HepG2 (cell line): ENCODE data around the gene UBC. TPM values are rescaled to one million over a fixed set of nuclear protein-coding genes. Genes with fewer than 3 reads are reported as not detected.

Experiments
- CBFB ChIP-seq: sonication (generic); formaldehyde crosslinking; IDR thresholded peaks from 2 replicates; pipeline ENCODE4 v1.4.0; 2020; ENCODE audit warnings: missing genetic modification reagents
- NFIB ChIP-seq: sonication (generic); formaldehyde crosslinking; IDR thresholded peaks from 2 replicates; pipeline ENCODE4 v1.9.0; 2021; ENCODE audit warnings: missing genetic modification reagents, mild to moderate bottlenecking, borderline replicate concordance
- SP4 ChIP-seq: sonication (generic); formaldehyde crosslinking; IDR thresholded peaks from 2 replicates; pipeline ENCODE4 v1.8.1; 2023; ENCODE audit warnings: mild to moderate bottlenecking, missing genetic modification reagents
- SPEN ChIP-seq: sonication (generic); formaldehyde crosslinking; IDR thresholded peaks from 2 replicates; pipeline ENCODE4 v1.5.1; 2020; ENCODE audit warnings: low read depth, mild to moderate bottlenecking, missing genetic modification reagents
- SRF ChIP-seq: IDR thresholded peaks from 2 replicates; pipeline ENCODE4 v1.6.1; 2011; ENCODE audit warnings: mild to moderate bottlenecking, low read depth, low read length, moderate library complexity
- ZBTB7B ChIP-seq: sonication (generic); formaldehyde crosslinking; IDR thresholded peaks from 2 replicates; pipeline ENCODE4 v1.4.0; 2020; ENCODE audit warnings: missing genetic modification reagents
- ZMAT3 ChIP-seq: sonication (generic); formaldehyde crosslinking; conservative IDR thresholded peaks from 2 replicates; pipeline ENCODE4 v1.7.0; 2021; ENCODE audit warnings: missing genetic modification reagents
- ZNF138 ChIP-seq: sonication (generic); formaldehyde crosslinking; IDR thresholded peaks from 2 replicates; pipeline ENCODE4 v1.5.0; 2020; ENCODE audit warnings: mild to moderate bottlenecking, low read depth, missing genetic modification reagents
- ZNF446 ChIP-seq: sonication (generic); formaldehyde crosslinking; IDR thresholded peaks from 2 replicates; pipeline ENCODE4 v1.5.0; 2020; ENCODE audit warnings: mild to moderate bottlenecking, missing genetic modification reagents
- ZNF570 ChIP-seq: sonication (generic); formaldehyde crosslinking; IDR thresholded peaks from 2 replicates; pipeline ENCODE4 v1.4.0; 2020; ENCODE audit warnings: mild to moderate bottlenecking, missing genetic modification reagents, borderline replicate concordance
- ZNF577 ChIP-seq: sonication (generic); formaldehyde crosslinking; IDR thresholded peaks from 2 replicates; pipeline ENCODE4 v1.4.0; 2020; ENCODE audit warnings: mild to moderate bottlenecking, low read depth, missing genetic modification reagents, borderline replicate concordance
- ZSCAN25 ChIP-seq: sonication (generic); formaldehyde crosslinking; IDR thresholded peaks from 2 replicates; pipeline ENCODE4 v1.8.0; 2022; ENCODE audit warnings: mild to moderate bottlenecking, missing genetic modification reagents
- polyA plus RNA-seq, 8 experiments: library from polyadenylated mRNA; depleted of rRNA in 3 of 8; stranded (reverse) in 7 of 8; unstranded in 1 of 8; fragments of >200 nt; fragmentation: Illumina TruSeq in 4 of 8; extraction: Trizol in 4 of 8; gene quantifications; 2 replicates each; pipeline versions ENCODE4 v1.2.1 to v1.2.3, GENCODE V29; 2011 to 2016; ENCODE audit warnings: low read depth in 4 of 8, missing spikeins in 1 of 8, mixed read lengths in 1 of 8; ENCODE audit not compliant: insufficient read depth in 1 of 8
- total RNA-seq, 5 experiments: library from RNA; depleted of rRNA; stranded (reverse); fragments of >200 nt; fragmentation: Illumina TruSeq; extraction: Trizol; gene quantifications; 2 replicates each; pipeline ENCODE4 v1.2.3, GENCODE V29; 2016; ENCODE audit warnings: low read depth in 1 of 5
- TF ChIP-seq, protein P1 (sequence below), 2 experiments: sonication (generic) in 1 of 2; formaldehyde crosslinking in 1 of 2; IDR thresholded peaks; 2 replicates each; pipeline versions ENCODE4 v1.6.1 to v1.9.0; 2014 to 2022; ENCODE audit warnings: antibody characterized with exemption in 1 of 2, borderline replicate concordance in 1 of 2, inconsistent platforms in 1 of 2, low read depth in 1 of 2, missing genetic modification reagents in 1 of 2
- TF ChIP-seq, protein P2 (sequence below): sonication (generic); formaldehyde crosslinking; IDR thresholded peaks from 2 replicates; pipeline ENCODE4 v1.4.0; 2020; ENCODE audit warnings: mild to moderate bottlenecking, missing genetic modification reagents
- TF ChIP-seq, protein P3 (sequence below): IDR thresholded peaks from 2 replicates; pipeline ENCODE4 v1.6.1; 2016; ENCODE audit warnings: low read depth, control low read depth
- TF ChIP-seq, protein P4 (sequence below): sonication (generic); formaldehyde crosslinking; IDR thresholded peaks from 2 replicates; pipeline ENCODE4 v1.8.0; 2022; ENCODE audit warnings: mild to moderate bottlenecking, missing genetic modification reagents
- TF ChIP-seq, protein P5 (sequence below): sonication (generic); formaldehyde crosslinking; IDR thresholded peaks from 2 replicates; pipeline ENCODE4 v1.8.0; 2022; ENCODE audit warnings: mild to moderate bottlenecking, missing genetic modification reagents, moderate library complexity

Gene UBC
- total and polyA plus RNA-seq, 2 of the 13 experiments (the other 11 are each of a cell fraction or from before 2014, with no cell fraction given): 805 to 1,432 TPM

DNA sequence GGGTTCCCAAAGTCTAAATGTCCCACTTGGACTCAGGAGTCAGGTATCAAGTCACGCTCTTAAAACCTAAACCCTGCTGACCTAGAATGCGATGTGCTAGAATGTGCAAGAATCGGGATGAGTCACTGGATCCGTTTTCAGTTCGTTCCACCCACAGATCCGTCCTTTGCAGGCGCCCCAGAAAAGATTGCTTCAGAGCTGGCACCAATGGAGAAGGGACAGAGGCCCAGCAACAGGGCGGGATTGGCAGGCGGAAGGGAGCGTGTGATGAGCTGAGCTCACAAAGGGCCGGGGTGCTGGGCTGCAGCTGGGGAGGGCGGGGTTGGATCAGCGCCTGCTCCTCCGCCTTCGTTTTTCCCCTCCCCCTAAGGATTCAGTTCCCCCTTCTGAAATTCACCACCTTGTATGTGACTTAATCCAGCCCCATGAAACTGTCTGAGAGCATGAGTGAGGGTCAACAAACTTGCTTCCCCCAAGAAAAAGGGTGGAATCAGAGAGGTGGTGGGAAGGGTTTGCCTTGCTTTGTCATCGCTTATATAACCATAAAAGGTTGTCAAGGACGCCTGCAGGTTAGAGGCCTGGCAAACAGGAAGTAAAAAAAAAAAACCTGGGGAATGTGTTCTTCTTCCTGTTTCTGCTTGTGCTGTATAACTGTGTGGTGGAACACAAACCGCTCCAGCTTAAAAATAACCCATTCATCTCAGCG is 2.8 kb upstream of the UBC start (continued):
- TF ChIP-seq, protein P1, sequence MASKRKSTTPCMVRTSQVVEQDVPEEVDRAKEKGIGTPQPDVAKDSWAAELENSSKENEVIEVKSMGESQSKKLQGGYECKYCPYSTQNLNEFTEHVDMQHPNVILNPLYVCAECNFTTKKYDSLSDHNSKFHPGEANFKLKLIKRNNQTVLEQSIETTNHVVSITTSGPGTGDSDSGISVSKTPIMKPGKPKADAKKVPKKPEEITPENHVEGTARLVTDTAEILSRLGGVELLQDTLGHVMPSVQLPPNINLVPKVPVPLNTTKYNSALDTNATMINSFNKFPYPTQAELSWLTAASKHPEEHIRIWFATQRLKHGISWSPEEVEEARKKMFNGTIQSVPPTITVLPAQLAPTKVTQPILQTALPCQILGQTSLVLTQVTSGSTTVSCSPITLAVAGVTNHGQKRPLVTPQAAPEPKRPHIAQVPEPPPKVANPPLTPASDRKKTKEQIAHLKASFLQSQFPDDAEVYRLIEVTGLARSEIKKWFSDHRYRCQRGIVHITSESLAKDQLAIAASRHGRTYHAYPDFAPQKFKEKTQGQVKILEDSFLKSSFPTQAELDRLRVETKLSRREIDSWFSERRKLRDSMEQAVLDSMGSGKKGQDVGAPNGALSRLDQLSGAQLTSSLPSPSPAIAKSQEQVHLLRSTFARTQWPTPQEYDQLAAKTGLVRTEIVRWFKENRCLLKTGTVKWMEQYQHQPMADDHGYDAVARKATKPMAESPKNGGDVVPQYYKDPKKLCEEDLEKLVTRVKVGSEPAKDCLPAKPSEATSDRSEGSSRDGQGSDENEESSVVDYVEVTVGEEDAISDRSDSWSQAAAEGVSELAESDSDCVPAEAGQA (IDR thresholded peaks at IDR 0.05; ENCODE audit: low read depth): peak; percentile 68; the same call in 1 of the 2 replicates
- TF ChIP-seq, protein P1 (CRISPR knock-in tag; IDR thresholded peaks at IDR 0.05; ENCODE audit: borderline replicate concordance): no peak
- TF ChIP-seq ZMAT3: no peak
- TF ChIP-seq, protein P2, sequence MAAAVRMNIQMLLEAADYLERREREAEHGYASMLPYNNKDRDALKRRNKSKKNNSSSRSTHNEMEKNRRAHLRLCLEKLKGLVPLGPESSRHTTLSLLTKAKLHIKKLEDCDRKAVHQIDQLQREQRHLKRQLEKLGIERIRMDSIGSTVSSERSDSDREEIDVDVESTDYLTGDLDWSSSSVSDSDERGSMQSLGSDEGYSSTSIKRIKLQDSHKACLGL (CRISPR knock-in tag): no peak
- no peak for TF ChIP-seq NFIB
- TF ChIP-seq, protein P3, sequence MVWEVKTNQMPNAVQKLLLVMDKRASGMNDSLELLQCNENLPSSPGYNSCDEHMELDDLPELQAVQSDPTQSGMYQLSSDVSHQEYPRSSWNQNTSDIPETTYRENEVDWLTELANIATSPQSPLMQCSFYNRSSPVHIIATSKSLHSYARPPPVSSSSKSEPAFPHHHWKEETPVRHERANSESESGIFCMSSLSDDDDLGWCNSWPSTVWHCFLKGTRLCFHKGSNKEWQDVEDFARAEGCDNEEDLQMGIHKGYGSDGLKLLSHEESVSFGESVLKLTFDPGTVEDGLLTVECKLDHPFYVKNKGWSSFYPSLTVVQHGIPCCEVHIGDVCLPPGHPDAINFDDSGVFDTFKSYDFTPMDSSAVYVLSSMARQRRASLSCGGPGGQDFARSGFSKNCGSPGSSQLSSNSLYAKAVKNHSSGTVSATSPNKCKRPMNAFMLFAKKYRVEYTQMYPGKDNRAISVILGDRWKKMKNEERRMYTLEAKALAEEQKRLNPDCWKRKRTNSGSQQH (CRISPR knock-in tag): no peak
- TF ChIP-seq ZNF446 (CRISPR knock-in tag): peak; percentile 37; the same call in 1 of the 2 replicates
- TF ChIP-seq CBFB (CRISPR knock-in tag): peak; percentile 81
- peak; percentile 89 for TF ChIP-seq ZBTB7B (CRISPR knock-in tag)
- TF ChIP-seq ZNF570 (CRISPR knock-in tag): no peak
- TF ChIP-seq SP4 (CRISPR knock-in tag): peak; percentile 69
- TF ChIP-seq ZNF577 (CRISPR knock-in tag): no peak
- TF ChIP-seq SRF: peak; percentile 78
- TF ChIP-seq ZNF138 (CRISPR knock-in tag): no peak
- no peak for TF ChIP-seq ZSCAN25 (CRISPR knock-in tag)
- TF ChIP-seq, protein P4, sequence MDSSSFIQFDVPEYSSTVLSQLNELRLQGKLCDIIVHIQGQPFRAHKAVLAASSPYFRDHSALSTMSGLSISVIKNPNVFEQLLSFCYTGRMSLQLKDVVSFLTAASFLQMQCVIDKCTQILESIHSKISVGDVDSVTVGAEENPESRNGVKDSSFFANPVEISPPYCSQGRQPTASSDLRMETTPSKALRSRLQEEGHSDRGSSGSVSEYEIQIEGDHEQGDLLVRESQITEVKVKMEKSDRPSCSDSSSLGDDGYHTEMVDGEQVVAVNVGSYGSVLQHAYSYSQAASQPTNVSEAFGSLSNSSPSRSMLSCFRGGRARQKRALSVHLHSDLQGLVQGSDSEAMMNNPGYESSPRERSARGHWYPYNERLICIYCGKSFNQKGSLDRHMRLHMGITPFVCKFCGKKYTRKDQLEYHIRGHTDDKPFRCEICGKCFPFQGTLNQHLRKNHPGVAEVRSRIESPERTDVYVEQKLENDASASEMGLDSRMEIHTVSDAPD: peak; percentile 32; the same call in 1 of the 2 replicates
- TF ChIP-seq, protein P5, sequence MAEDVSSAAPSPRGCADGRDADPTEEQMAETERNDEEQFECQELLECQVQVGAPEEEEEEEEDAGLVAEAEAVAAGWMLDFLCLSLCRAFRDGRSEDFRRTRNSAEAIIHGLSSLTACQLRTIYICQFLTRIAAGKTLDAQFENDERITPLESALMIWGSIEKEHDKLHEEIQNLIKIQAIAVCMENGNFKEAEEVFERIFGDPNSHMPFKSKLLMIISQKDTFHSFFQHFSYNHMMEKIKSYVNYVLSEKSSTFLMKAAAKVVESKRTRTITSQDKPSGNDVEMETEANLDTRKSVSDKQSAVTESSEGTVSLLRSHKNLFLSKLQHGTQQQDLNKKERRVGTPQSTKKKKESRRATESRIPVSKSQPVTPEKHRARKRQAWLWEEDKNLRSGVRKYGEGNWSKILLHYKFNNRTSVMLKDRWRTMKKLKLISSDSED (CRISPR knock-in tag): no peak
- peak; percentile 87 for TF ChIP-seq SPEN
